Neuronal stem cell (in vitro differentiated cells): Measurements from ENCODE around the gene ZMYM2.

ENCODE experiments used
- DNase-seq: peaks from one replicate; pipeline ENCODE4 v3.0.0-alpha.2; 2013; ENCODE audit warnings: low spot score
- H2AFZ ChIP-seq: one replicate; pipeline ENCODE4 v1.6.1; 2013; ENCODE audit warnings: mild to moderate bottlenecking, low read length, inconsistent platforms
- H2AK5ac ChIP-seq: 2 replicates; pipeline ENCODE4 v1.6.1; 2013; ENCODE audit warnings: low read depth, mild to moderate bottlenecking, inconsistent platforms, low read length, moderate library complexity, mixed read lengths
- H2BK120ac ChIP-seq: 2 replicates; pipeline ENCODE4 v1.6.1; 2013; ENCODE audit warnings: low read depth, mild to moderate bottlenecking, inconsistent platforms, low read length, moderate library complexity, mixed read lengths
- H2BK12ac ChIP-seq: one replicate; pipeline ENCODE4 v1.6.1; 2013; ENCODE audit warnings: low read length, inconsistent platforms
- H2BK15ac ChIP-seq: 2 replicates; pipeline ENCODE4 v1.6.1; 2013; ENCODE audit warnings: mild to moderate bottlenecking, low read length, inconsistent platforms, mixed read lengths
- H2BK5ac ChIP-seq: one replicate; pipeline ENCODE4 v1.6.1; 2013; ENCODE audit warnings: inconsistent platforms, mild to moderate bottlenecking, low read length, moderate library complexity
- H3K14ac ChIP-seq: one replicate; pipeline ENCODE4 v1.6.1; 2013; ENCODE audit warnings: low read length, inconsistent platforms
- H3K18ac ChIP-seq: 2 replicates; pipeline ENCODE4 v1.6.1; 2013; ENCODE audit warnings: low read length, inconsistent platforms
- H3K23ac ChIP-seq: 2 replicates; pipeline ENCODE4 v1.6.1; 2013; ENCODE audit warnings: low read depth, mild to moderate bottlenecking, mixed read lengths, low read length, inconsistent platforms; ENCODE audit not compliant: poor library complexity
- H3K27ac ChIP-seq: replicated peaks from 3 replicates; pipeline ENCODE4 v1.5.1; 2013; ENCODE audit warnings: low read length, inconsistent platforms
- H3K27me3 ChIP-seq, 3 experiments: 2 replicates each; pipeline ENCODE4 v1.6.1; 2013; ENCODE audit warnings: low read length in 3 of 3, mild to moderate bottlenecking in 2 of 3, inconsistent platforms in 1 of 3, low read depth in 1 of 3, mixed read lengths in 1 of 3, moderate library complexity in 1 of 3; ENCODE audit not compliant: control insufficient read depth in 3 of 3, insufficient read depth in 3 of 3
- H3K36me3 ChIP-seq, 2 donors: replicated peaks in 1 of 2; 2 replicates each; pipeline ENCODE4 v1.6.1; 2013; ENCODE audit warnings: low read length in 2 of 2; ENCODE audit not compliant: control insufficient read depth in 2 of 2, insufficient read depth in 2 of 2
- H3K4ac ChIP-seq: 2 replicates; pipeline ENCODE4 v1.6.1; 2013; ENCODE audit warnings: inconsistent platforms, mild to moderate bottlenecking, low read length, moderate library complexity
- H3K4me1 ChIP-seq, 2 donors: 1 replicate in 1 of 2; 2 replicates in 1 of 2; pipeline ENCODE4 v1.6.1; 2013; ENCODE audit warnings: low read length in 2 of 2, low read depth in 1 of 2; ENCODE audit not compliant: control insufficient read depth in 2 of 2, insufficient read depth in 1 of 2
- H3K4me2 ChIP-seq: one replicate; pipeline ENCODE4 v1.6.1; 2013; ENCODE audit warnings: mild to moderate bottlenecking, low read length, inconsistent platforms; ENCODE audit not compliant: insufficient read depth, poor library complexity, severe bottlenecking
- H3K4me3 ChIP-seq, 2 donors: 2 replicates each; pipeline ENCODE4 v1.5.1; 2013; ENCODE audit warnings: low read length in 2 of 2, mild to moderate bottlenecking in 2 of 2, inconsistent platforms in 1 of 2, moderate library complexity in 1 of 2
- H3K79me1 ChIP-seq: one replicate; pipeline ENCODE4 v1.6.1; 2013; ENCODE audit warnings: low read depth, mild to moderate bottlenecking, inconsistent platforms, low read length, moderate library complexity
- H3K9ac ChIP-seq: one replicate; pipeline ENCODE4 v1.6.1; 2013; ENCODE audit warnings: mild to moderate bottlenecking, low read depth, low read length, inconsistent platforms; ENCODE audit not compliant: poor library complexity
- H3K9me3 ChIP-seq, 2 donors: replicated peaks in 1 of 2; 2 replicates each; pipeline versions ENCODE3 to v1.6.1; 2013; ENCODE audit warnings: low read length in 2 of 2, mild to moderate bottlenecking in 2 of 2, inconsistent platforms in 1 of 2, low read depth in 1 of 2, mixed read lengths in 1 of 2, moderate library complexity in 1 of 2; ENCODE audit not compliant: control insufficient read depth in 2 of 2, insufficient read depth in 1 of 2
- H4K8ac ChIP-seq: one replicate; pipeline ENCODE4 v1.6.1; 2013; ENCODE audit warnings: low read depth, mild to moderate bottlenecking, inconsistent platforms, low read length, moderate library complexity
- H4K91ac ChIP-seq: one replicate; pipeline ENCODE4 v1.6.1; 2013; ENCODE audit warnings: low read length, low read depth, mild to moderate bottlenecking, inconsistent platforms; ENCODE audit not compliant: poor library complexity
- WGBS, 2 donors: extraction: QIAGEN DNeasy Blood & Tissue Kit; methylation state at CpG; one replicate each; pipeline ENCODE4 v1.1.7; 2013; ENCODE audit warnings: missing lambda C conversion rate in 2 of 2, mixed read lengths in 1 of 2; ENCODE audit not compliant: insufficient read length in 2 of 2, insufficient replicate concordance in 1 of 2; ENCODE audit errors: extremely low coverage in 2 of 2; 5-methylcytosine and 5-hydroxymethylcytosine counted together

Gene ZMYM2

DNA sequence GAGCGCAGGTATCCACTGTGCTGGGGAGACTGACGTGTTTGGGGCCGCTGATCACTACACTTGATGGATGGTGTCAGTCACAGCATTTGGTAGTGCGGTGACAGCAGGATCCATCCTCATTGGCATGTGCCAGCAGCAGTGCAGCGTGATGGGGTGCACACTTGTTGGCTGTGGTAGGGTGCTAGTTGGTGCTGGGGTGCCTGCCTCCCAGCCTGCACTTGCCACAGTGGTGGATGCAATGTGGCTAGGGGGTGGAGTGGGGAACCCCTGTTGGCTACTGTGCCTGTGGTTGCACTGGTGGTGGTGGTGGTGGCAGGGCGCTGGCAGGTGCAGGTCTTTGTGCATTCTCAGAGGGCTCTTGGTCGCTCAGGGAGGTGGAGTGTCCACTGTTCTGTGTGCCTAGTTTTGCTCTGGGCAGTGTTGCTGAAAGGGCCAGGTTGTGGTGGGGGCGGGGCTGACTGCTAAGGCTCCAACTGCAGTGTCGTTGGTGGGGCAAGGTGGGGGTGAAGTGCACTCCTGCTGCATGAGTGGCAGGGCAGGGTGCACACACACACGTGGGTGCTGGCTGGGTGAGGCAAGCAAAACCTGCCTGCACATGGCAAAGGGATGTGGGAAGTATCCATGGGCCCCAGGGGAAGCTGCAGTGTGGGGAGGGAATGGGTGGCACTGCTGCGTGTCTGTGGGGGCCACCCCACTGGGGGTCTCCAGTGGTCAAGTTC is 84.8 kb downstream of the ZMYM2 start:
- Histone ChIP-seq H3K4me2 (no peak overlapping the region), H2BK5ac (peak overlapping the region; percentile 57), H3K27ac (no peak overlapping the region), H4K91ac (no peak overlapping the region), H3K23ac (peak overlapping the region; percentile 75), H3K4me1 (peaks cover 2 to 14% of the 10 kb centered on the region in 2 donors), H4K8ac (peak overlapping the region; percentile 48), H2BK120ac (no peak overlapping the region), H3K36me3 (peaks cover 24 to 78% of the 10 kb centered on the region in 2 donors), H3K79me1 (peaks cover 6% of the 10 kb centered on the region), H2AFZ (no peak overlapping the region), H2BK12ac (no peak overlapping the region), H3K18ac (peak overlapping the region; percentile 66), H3K9me3 (peaks cover 0 to 13% of the 10 kb centered on the region in 2 donors), H3K4ac (no peak overlapping the region), H3K9ac (peak overlapping the region; percentile 51), H3K27me3 (no peaks in the 10 kb centered on the region), H3K14ac (peak overlapping the region; percentile 99), H2AK5ac (no peak overlapping the region), H3K4me3 (peak overlapping the region in 1 of 2 donors; percentile 57), H2BK15ac (no peak overlapping the region)
- no CpG with 5 or more reads among the region's 11 CpGs for WGBS, 2 donors
- no peak for DNase-seq

GRCh38 chr13:20044086-20044485 is 85.6 kb downstream of the ZMYM2 start:
- WGBS, 2 donors = no CpG with 5 or more reads among the region's 1 CpG
- Histone ChIP-seq H2BK12ac (no peak overlapping the region), H2BK120ac (no peak overlapping the region), H3K4me2 (no peak overlapping the region), H2AFZ (no peak overlapping the region), H3K4ac (no peak overlapping the region), H3K36me3 (peaks cover 21 to 76% of the 10 kb centered on the region in 2 donors), H3K9ac (no peak overlapping the region), H2BK5ac (peak overlapping the region; percentile 57), H3K27ac (no peak overlapping the region), H3K14ac (no peak overlapping the region), H2BK15ac (no peak overlapping the region), H4K91ac (no peak overlapping the region), H3K18ac (no peak overlapping the region), H3K4me1 (peaks cover 2 to 14% of the 10 kb centered on the region in 2 donors), H3K79me1 (peaks cover 6% of the 10 kb centered on the region), H3K9me3 (peaks cover 0 to 13% of the 10 kb centered on the region in 2 donors), H4K8ac (no peak overlapping the region), H3K27me3 (no peaks in the 10 kb centered on the region), H3K4me3 (peak overlapping the region in 1 of 2 donors; percentile 28), H3K23ac (no peak overlapping the region), H2AK5ac (no peak overlapping the region)
- no peak for DNase-seq

DNA sequence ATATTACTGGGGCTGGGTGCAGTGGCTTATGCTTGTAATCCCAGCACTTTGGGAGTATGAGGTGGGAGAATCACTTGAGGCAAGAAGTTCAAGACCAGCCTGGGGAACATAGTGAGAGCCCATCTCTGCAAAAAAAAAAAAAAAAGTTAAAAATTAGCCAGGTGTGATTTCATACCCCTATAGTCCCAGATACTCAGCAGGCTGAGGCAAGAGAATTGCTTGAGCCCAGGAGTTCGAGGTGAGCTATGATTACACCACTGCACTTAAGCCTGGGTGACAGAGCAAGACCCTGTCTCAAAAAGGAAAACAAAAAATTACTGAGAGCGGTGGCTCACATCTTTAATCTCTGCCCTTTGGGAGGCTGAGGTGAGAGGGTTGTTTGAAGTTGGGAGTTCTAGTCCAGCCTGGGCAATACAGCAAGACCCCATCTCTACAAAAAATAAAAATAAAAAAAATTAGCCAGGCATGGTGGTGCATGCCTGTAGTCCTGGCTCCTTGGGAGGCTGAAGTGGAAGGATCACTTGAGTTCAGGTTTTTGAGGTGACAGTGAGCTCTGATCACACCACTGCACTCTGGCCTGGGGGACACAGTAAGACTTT is 87.5 kb downstream of the ZMYM2 start:
- Histone ChIP-seq H4K8ac (no peak overlapping the region), H2BK5ac (no peak overlapping the region), H3K9ac (no peak overlapping the region), H2BK120ac (no peak overlapping the region), H3K9me3 (peaks cover 0 to 3% of the 10 kb centered on the region in 2 donors), H2BK12ac (no peak overlapping the region), H3K27me3 (no peaks in the 10 kb centered on the region), H3K4me1 (peaks cover 2 to 14% of the 10 kb centered on the region in 2 donors), H3K36me3 (peaks cover 18 to 80% of the 10 kb centered on the region in 2 donors), H2AK5ac (no peak overlapping the region), H3K4me3 (no peak overlapping the region), H4K91ac (no peak overlapping the region), H3K4me2 (no peak overlapping the region), H3K4ac (no peak overlapping the region), H3K18ac (no peak overlapping the region), H2BK15ac (no peak overlapping the region), H2AFZ (no peak overlapping the region), H3K27ac (no peak overlapping the region), H3K23ac (no peak overlapping the region), H3K79me1 (peaks cover 5% of the 10 kb centered on the region), H3K14ac (no peak overlapping the region)
- no peak for DNase-seq
- no CpG with 5 or more reads among the region's 2 CpGs for WGBS, 2 donors
